ENCODE data around the gene EIPR1. TPM values are rescaled to one million over a fixed set of nuclear protein-coding genes. Genes with fewer than 3 reads are reported as not detected.

EIPR1 gene
- total RNA-seq, 1 donor from 2014 or later = 8.4 TPM

GRCh38 chr2:3248754-3249475 is 128.7 kb downstream of the EIPR1 start:
- DNase-seq (no peak), ATAC-seq (ENCODE audit: poor library complexity) (no peak)
- intact Hi-C loops (cut with DNase I) = no loop called here

GRCh38 chr2:3246928-3247714 is 130.5 kb downstream of the EIPR1 start:
- no peak for DNase-seq
- no peak for ATAC-seq (ENCODE audit: poor library complexity)
- intact Hi-C loops (cut with DNase I) = no loop called here

DNA sequence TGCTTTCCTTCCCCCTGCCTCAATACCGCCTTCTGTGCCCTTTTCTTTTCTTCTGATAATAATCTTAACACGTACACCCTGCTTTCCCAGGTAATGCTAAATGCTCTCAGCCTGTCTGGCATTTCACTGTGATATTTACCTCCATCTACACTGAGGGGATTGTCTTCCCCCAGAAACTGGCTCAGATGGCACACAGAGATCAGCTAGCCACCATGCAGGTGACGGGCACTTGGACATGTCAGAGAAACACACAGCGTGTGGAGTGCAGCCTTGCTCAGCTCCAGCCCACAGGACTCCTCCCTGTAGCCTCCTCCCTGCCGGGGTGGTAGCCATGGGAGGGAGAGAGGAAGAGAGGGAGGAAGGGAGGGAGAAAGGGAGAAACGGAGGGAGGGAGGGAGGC is 131.2 kb downstream of the EIPR1 start:
- ATAC-seq (ENCODE audit: poor library complexity) = no peak
- intact Hi-C loops (cut with DNase I) = no loop called here
- DNase-seq = no peak

GRCh38 chr2:3244486-3244885 is 133.1 kb downstream of the EIPR1 start:
- no peak for ATAC-seq (ENCODE audit: poor library complexity)
- intact Hi-C loops (cut with DNase I) = no loop called here
- DNase-seq = no peak

DNA sequence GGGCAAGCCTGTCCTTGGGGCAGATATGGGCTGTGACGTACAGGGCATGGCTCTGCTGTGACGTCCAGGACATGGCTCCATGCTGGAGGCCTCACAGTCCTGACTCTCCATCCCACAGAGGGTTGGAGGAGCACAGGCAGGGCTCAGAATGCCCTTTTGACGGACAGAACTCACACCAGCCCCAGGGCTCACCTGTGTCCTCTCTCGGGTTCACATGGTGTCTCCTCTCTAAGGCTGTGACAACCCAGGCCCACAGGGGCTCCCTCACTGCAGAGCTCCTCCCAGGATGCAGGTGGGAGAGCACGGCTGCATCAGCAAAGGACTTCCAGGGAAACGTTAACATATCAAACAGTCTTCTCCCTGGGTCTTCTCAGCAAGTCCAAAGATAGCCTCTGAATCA is 133.8 kb downstream of the EIPR1 start:
- ATAC-seq (ENCODE audit: poor library complexity) (no peak), DNase-seq (no peak)
- intact Hi-C loops (cut with DNase I) = no loop called here

- DNase-seq (no peak), ATAC-seq (ENCODE audit: poor library complexity) (no peak)
- intact Hi-C loops (cut with DNase I) = no loop called here
Measured at GRCh38 chr2:3242747-3243369, 134.8 kb downstream of the EIPR1 start.

GRCh38 chr2:3241971-3242746 is 135.5 kb downstream of the EIPR1 start:
- DNase-seq (no peak), ATAC-seq (ENCODE audit: poor library complexity) (no peak)
- intact Hi-C loops (cut with DNase I) = no loop called here

DNA sequence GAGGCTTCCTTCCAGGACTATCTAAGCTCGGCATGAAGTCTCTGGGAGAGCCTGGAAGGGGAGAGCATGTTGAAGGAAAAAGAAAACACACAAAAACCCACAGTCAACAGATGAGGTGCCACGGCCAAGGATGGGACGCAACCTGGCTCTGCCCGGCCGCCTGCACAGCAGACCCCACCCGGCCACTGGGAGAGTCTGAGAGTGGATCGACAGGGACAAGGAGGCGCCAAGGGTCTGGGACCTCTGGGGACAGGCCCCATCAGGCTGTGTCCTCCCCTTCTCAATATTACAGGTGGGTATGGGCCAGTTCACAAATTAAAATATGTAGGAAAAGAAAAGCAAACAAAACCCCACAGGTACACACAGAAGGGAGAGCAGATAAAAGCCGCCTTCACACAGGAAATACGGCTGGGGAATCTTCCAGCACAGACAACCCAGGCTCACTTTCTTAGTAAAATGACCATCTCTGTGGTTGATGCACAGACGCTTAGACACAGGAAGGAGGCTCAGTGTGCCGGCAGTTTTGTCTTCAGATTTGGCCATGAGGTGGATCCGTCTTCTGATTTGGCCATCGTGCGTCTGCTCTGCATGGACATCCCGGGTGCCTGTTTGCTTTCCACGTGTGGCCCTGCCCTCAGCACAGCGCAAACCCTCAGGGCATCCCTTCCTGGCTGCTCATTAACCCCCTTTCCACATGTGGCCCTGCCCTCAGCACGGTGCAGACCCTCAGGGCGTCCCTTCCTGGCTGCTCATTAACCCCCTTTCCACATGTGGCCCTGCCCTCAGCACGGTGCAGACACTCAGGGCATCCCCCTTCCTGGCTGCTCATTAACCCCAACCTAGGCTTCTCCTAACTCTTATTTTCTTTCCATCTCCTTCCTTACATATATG is 138.4 kb downstream of the EIPR1 start:
- ATAC-seq (ENCODE audit: poor library complexity) (no peak), DNase-seq (no peak)
- intact Hi-C loops (cut with DNase I) = no loop called here

- intact Hi-C loops (cut with DNase I) = no loop called here
- DNase-seq = no peak
- ATAC-seq (ENCODE audit: poor library complexity) = peak; percentile 18
Measured at GRCh38 chr2:3236300-3237045, 141.1 kb downstream of the EIPR1 start.

GRCh38 chr2:3233877-3234276 is 143.7 kb downstream of the EIPR1 start:
- intact Hi-C loops (cut with DNase I) = no loop called here
- DNase-seq = no peak
- no peak for ATAC-seq (ENCODE audit: poor library complexity)

DNA sequence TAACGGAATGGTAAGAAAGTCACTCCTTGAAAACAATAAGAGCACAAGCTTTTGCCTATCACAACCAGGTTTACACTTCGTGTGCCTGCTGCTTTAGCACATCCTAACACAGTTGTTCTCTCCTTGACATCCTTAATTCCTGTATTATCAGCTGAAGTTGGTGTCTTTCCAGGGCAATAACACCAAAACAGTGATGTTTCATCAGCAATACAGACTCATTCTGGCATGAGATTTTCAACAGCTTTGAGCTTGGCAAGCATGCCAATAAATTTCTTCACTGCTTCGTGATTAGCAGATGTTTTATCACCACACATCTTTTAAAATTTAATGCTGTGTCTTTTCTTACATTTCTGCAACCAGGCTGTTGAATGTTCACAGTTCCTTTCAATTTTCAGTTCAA is 148.4 kb downstream of the EIPR1 start:
- DNase-seq (no peak), ATAC-seq (ENCODE audit: poor library complexity) (no peak)
- intact Hi-C loops (cut with DNase I) = no loop called here

DNA sequence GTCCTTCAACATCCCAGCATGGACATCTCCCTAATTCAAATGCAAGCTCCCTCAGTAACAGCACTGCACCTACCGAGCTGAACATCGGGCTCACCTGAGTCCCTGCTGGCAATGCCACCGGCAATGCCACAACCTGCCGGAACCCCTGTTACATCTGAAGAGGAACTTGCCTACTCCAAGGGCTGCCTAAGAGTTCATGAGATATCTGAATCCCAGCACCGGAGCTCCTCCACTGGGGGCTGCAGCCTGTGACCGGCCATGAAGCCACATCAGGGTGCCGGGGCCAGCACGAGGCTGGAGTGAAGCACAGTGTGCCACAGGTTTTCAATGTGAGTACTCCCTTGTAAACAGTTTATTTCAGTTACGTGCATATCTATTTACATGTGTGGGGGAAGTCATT is 152.9 kb downstream of the EIPR1 start:
- DNase-seq (no peak), ATAC-seq (ENCODE audit: poor library complexity) (no peak)
- intact Hi-C loops (cut with DNase I) = no loop called here

DNA sequence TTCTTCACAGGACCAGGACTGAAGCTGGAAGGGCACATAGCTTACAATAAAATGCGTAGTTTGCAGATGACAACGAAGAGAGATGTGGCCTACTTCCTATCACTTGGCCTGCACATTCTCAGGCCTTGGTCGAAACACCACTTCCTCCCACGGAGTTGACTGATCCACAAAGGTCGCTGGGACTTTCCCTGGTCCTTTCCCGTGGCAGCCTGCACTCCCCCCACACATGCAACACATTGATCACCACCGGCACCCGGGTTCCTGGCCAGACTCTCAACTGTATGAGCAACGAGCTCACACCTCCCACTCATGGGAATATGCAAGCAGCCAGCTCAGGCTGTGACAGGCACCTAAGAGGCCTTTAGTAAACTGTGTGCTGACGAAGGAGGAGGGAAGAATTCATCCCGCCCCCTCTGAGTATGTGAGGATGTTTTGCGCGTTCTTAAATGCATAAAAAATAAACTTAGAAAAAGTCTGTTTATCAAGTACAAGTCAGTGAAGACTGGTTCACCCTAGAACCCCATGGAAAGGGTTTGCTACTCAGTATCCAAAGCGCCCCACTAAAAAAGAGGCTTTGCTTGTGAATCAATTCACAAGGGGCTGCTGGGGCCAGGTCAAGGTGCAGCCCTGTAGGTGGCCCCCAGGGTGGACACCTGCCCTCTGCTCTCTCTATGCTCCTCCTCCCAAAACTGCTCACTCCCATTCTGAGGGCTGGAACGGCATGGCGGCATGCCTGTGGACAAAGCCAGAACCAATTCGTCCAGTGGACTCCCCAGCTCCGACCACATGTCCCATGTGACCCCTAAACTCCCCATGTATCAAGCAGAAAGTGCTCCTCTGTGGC is 154.3 kb downstream of the EIPR1 start:
- intact Hi-C loops (cut with DNase I) = no loop called here
- no peak for ATAC-seq (ENCODE audit: poor library complexity)
- DNase-seq = no peak

GRCh38 chr2:3222636-3223035 is 155.0 kb downstream of the EIPR1 start:
- DNase-seq (no peak), ATAC-seq (ENCODE audit: poor library complexity) (no peak)
- intact Hi-C loops (cut with DNase I) = no loop called here

DNA sequence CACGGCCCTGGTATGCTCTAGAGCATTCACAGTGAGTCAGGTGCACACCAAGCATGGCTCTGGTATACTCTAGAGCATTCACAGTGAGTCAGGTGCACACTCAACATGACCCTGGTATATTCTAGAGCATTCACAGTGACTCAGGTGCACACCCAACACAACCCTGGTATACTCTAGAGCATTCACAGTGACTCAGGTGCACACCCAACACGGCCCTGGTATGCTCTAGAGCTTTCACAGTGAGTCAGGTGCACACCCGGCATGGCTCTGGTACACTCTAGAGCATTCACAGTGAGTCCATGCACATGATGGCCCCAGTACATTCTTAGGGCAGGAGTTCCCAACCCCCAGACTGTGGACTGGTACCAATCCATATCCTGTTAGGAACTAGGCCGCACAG is 158.1 kb downstream of the EIPR1 start:
- DNase-seq = no peak

DNA sequence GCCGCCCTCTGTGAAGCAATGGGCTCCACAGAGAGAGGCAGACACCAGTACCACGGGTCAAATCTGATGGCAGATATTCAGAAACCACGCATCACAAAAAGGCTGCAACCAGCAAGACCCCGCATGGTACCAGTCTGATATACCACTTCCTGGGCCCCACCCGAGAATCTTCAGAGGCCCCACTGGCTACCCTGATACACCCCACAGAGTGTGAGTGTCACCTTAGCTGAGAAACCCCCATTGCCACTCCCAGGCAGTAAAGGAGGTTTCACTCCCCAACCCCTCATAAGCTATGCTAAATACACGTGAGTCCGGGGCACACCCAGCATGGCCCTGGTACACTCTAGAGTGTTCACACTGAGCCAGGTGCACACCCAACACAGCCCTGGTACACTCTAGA is 160.0 kb downstream of the EIPR1 start:
- DNase-seq = no peak
- ATAC-seq (ENCODE audit: poor library complexity) = no peak
- intact Hi-C loops (cut with DNase I) = no loop called here

More for the DNA sequence above, 158.1 kb downstream of the EIPR1 start:
- ATAC-seq (ENCODE audit: poor library complexity) = no peak
- intact Hi-C loops (cut with DNase I) = no loop called here

Data from Right ventricle myocardium superior (tissue), 1 donor.